GM18861 (cell line): ENCODE data around the gene GNAI1.
A peak's percentile ranks its signal among the peaks of the same experiment; 100 is the strongest.
"Not testable (repeated sequence)": the region's sequence is repeated elsewhere in the genome, so short reads cannot be mapped to it uniquely, and the experiment has no call there.

Experiments
- ATAC-seq: cut with Tn5 transposase; IDR thresholded peaks from one replicate; pipeline ENCODE4 v1.9.1; 2021; ENCODE audit not compliant: unreplicated experiment

GNAI1 gene

GRCh38 chr7:80154656-80155333 is 20.2 kb downstream of the GNAI1 start:
- ATAC-seq, result no peak

DNA sequence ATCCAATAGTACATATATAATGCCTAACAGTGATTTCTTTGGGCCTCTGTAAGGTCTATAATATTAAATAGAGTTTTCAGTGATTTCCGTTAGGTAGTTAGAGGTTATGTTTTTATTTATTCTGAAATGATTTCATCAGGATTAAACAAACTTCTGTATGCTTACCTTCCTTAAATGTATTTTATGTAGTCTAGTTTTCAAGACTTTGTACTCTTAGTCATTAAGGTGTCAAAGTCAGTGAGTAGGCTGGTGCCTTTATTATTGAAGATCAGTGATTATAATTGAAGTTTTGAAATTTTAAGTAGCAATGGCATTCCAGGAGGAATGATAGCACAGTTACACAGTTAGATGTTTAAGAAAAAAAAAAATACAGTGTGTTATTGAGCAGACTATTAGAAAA is 20.7 kb downstream of the GNAI1 start:
- no peak for ATAC-seq

DNA sequence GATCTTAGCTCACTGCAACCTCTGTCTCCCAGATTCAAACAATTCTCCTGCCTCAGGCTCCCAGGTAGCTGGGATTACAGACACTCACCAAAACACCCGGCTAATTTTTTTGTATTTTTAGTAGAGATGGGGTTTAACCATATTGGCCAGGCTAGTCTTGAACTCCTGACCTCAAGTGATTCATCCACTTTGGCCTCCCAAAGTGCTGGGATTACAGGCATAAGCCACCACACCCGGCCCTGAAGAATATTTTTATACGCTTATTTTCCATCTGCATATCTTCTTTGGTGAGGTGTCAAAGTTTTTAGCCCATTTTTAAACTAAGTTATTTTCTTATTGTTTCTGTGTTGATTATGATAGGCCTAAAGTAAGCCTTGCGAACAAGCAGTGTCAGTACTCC is 23.1 kb downstream of the GNAI1 start:
- not testable (repeated sequence) for ATAC-seq

GRCh38 chr7:80159802-80160201 is 25.2 kb downstream of the GNAI1 start:
- ATAC-seq, result no peak

DNA sequence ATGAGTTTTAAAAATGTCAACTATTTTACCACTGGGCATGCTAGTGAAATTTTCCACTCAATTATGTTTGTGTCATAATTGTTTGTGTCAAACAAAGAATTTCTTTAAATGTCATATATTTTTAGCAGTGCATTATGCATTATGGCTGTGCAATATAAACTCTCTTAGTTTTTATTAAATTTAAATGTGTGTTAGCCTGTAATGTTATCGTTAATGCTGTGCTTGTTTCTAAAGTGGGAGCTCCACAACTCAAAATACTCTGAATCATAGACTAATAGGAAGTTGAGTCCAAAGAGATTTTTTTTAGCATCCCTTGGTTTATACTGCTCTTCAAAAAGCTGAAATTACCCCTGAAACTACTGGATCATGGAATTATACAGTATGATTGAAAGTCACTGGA is 26.8 kb downstream of the GNAI1 start:
- no peak for ATAC-seq

GRCh38 chr7:80165177-80165576 is 30.5 kb downstream of the GNAI1 start:
- ATAC-seq, result no peak

- no peak for ATAC-seq
Measured at GRCh38 chr7:80170445-80170844, 35.8 kb downstream of the GNAI1 start.

GRCh38 chr7:80172387-80172786 is 37.8 kb downstream of the GNAI1 start:
- ATAC-seq, result no peak

- peak; percentile 93 for ATAC-seq
Measured at GRCh38 chr7:80175744-80176143, 41.1 kb downstream of the GNAI1 start.

GRCh38 chr7:80181411-80181810 is 46.8 kb downstream of the GNAI1 start:
- no peak for ATAC-seq

DNA sequence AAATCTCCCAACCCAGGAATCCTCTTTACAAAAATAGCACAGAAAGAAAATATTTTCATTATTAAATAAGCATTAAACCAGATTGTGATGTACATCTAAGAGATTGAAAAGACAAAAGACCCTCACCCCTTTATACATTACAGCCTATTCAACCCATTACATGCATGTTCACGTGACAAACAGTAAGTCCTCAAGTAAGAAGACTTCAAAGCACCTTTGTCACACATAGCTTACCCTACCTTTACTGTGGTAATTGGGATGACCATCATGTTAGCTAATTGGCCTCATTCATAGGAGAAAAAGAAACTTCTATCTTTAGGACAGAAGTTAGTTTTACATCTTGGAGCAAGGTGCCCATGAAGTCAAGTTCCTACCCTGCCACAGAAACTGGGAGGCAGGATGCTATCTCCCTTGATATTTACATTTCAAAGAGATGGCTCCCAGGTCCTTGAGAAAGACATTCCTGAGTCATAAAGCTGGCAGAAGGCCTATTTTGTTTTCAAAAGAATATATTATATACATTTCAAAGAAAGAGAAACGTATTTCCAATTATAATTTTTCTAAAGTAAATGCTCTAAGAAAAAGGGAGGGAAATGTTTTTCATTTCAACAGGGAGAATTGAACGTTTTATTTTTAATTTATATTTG is 48.1 kb downstream of the GNAI1 start:
- no peak for ATAC-seq

DNA sequence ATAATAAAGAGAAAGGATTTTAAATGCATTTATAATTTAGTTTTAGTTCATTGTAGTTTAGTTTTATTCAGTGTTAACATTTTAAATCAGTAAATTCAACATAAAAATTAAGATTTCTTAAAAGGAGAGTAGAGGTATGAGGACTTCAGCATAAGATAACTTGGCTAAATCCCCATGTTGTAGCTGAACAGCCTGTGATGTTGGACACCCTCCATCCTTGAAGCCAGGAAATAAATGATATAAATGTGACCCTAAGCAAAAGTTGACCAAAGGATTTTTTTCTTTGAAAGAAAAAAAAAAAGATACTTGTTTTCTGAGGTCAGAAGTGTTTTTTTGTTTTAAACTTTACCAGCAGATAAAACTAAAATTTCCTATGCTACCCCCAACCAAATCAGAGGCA is 48.7 kb downstream of the GNAI1 start:
- ATAC-seq, result no peak

GRCh38 chr7:80183900-80184685 is 49.5 kb downstream of the GNAI1 start:
- ATAC-seq, result no peak

DNA sequence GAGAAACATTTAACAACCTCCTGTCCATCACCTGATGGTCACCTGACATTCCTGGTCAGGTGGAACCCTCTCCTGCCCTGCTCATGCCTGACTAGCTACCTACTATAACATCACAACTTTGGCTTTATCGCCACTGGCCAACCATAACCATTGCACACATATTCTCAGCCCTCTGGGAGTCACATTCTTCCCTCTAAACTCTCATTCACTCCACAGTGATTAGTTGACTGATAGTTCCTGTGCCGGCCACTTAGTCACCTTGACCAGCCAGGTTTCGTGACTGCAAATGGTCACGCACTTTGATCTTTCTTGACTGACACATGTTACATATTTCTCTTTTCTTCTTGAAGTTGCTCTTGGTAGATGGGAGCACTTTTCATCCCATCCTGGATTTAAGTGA is 50.1 kb downstream of the GNAI1 start:
- ATAC-seq, result no peak

DNA sequence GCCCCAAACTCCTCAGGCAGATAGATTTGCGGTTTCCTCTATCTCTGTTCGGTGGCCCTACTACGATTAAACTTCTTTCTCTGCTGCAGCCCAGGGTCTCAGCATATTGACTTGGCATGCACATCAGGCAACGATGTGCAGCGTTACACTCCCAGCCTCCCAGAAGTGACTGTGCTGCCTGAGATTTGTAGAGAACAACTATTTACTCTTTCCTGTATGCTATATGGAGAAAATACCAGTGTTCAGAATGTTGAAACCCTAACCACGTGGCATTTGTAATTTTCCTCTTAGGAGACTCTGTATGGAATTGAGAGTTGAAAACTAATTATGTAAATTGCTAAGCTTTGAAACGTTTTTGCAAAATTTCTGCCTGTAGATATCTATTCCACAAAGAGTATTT is 50.9 kb downstream of the GNAI1 start:
- ATAC-seq, result no peak

GRCh38 chr7:80186721-80187120 is 52.1 kb downstream of the GNAI1 start:
- ATAC-seq, result no peak

- ATAC-seq, result no peak
Measured at GRCh38 chr7:80187279-80187678, 52.6 kb downstream of the GNAI1 start.

DNA sequence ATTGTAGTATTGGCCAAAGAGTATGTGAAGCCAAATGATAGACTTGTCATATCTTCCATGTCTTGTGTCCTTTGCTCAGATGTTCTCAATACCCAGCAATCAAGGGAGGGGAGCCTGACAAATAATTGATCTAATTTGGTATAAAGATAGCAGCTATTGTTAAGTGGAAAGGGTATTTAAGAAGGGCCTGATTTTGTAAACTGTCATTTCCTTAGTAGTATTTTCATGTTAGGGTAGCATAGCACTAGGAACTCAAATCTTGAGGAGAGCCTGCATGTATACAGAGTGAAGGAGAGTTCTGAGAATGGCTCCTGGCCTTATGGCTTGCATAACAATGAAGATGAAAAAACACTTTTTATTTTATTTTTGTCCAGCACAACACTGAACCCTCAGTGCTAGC is 53.1 kb downstream of the GNAI1 start:
- ATAC-seq, result no peak

DNA sequence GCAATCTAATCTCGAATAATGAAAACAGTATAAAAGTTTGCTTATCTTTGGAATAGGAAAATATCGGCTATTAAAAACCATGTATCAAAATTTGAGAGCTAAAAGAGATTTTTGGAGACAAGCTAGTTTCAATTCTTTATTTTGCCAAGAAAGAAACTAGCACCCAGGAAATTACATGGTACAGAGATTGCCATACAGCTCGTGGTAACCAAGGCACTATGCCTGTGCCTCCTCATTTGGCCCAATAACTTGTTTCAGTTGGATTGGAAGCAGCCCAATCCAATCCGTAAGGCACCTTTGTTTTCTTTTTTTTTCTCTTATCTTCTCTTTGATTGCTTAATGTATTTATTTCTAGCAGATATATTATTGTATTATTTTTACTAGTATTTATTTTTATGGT is 55.0 kb downstream of the GNAI1 start:
- ATAC-seq, result no peak

GRCh38 chr7:80197627-80198026 is 63.0 kb downstream of the GNAI1 start:
- ATAC-seq, result no peak

DNA sequence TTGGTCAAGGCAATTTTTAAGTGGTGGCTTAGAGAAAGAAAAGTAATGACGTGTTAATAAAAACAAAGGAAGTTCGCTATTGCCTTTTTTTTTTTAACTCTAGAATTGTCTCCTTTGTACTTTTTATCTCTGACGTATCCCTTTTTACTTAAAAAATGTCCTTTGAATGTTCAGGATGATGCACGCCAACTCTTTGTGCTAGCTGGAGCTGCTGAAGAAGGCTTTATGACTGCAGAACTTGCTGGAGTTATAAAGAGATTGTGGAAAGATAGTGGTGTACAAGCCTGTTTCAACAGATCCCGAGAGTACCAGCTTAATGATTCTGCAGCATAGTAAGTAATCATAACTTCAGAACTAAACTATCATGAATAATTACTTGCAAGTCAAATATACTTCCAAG is 64.4 kb downstream of the GNAI1 start:
- no peak for ATAC-seq

DNA sequence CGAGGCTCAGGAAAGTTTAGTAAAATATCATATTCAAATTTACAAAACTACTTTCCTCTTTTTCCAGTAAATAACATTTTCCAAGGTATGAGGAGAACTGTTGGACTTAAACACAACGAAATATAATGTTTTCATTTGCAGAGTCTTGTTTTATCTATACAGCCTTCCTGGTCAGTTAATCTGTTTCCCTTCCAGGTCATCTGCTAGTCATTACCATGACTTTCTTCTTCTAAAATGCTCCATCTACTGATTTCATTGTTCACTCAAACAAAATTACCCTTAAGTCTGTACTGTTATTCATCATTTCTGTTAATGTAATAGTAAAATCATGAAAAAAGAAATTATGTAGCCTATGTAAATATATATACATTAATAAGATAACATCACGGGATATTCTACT is 69.8 kb downstream of the GNAI1 start:
- no peak for ATAC-seq
